Sigmoid colon (tissue), 7 donors: Measurements from ENCODE around the gene PHOSPHO2. TPM values are rescaled to one million over a fixed set of nuclear protein-coding genes. Genes with fewer than 3 reads are reported as not detected.
A peak's percentile ranks its signal among the peaks of the same experiment; 100 is the strongest.

Experiments
- DNase-seq: peaks from one replicate; pipeline ENCODE4 v3.0.0-alpha.2; 2019
- H3K27ac ChIP-seq, 4 donors: fragments of 200-600 bp; sonication (generic); one replicate each; pipeline ENCODE4 v1.5.1; 2016 to 2019; ENCODE audit warnings: mild to moderate bottlenecking in 1 of 4
- H3K27me3 ChIP-seq, 3 donors: fragments of 200-600 bp; sonication (generic); one replicate each; pipeline ENCODE4 v1.5.1; 2019; ENCODE audit warnings: mild to moderate bottlenecking in 1 of 3
- H3K36me3 ChIP-seq, 4 donors: fragments of 200-600 bp; sonication (generic); one replicate each; pipeline ENCODE4 v1.5.1; 2016 to 2019
- H3K4me1 ChIP-seq, 4 donors: fragments of 200-600 bp; sonication (generic); one replicate each; pipeline ENCODE4 v1.5.1; 2017 to 2019
- H3K4me3 ChIP-seq, 4 donors: fragments of 200-600 bp; sonication (generic); one replicate each; pipeline ENCODE4 v1.5.1; 2017 to 2019; ENCODE audit warnings: mild to moderate bottlenecking in 2 of 4, moderate library complexity in 1 of 4
- H3K9me3 ChIP-seq, 4 donors: fragments of 200-600 bp in 3 of 4; sonication (generic) in 3 of 4; one replicate each; pipeline versions ENCODE4 v1.5.1 to v1.6.1; 2013 to 2019
- EP300 ChIP-seq, 4 donors: sonication (generic); formaldehyde crosslinking; IDR thresholded peaks; one replicate each; pipeline ENCODE4 v1.6.1; 2017; ENCODE audit warnings: antibody characterized with exemption in 4 of 4
- POLR2A ChIP-seq, 2 donors: fragments of 450-650 bp; IDR thresholded peaks; one replicate each; pipeline ENCODE4 v1.6.1; 2016; ENCODE audit warnings: antibody characterized with exemption in 2 of 2, mild to moderate bottlenecking in 2 of 2, moderate library complexity in 2 of 2
- POLR2AphosphoS5 ChIP-seq, 4 donors: sonication (generic); formaldehyde crosslinking; IDR thresholded peaks; one replicate each; pipeline ENCODE4 v1.6.1; 2017; ENCODE audit warnings: antibody characterized with exemption in 4 of 4
- WGBS, 2 donors: extraction: QIAGEN DNeasy Blood & Tissue Kit; methylation state at CpG; one replicate each; pipeline ENCODE4 v1.1.7; 2013; 5-methylcytosine and 5-hydroxymethylcytosine counted together
- intact Hi-C: fragments of 100-400 bp; cut with DNase I; formaldehyde crosslinking; loops from one replicate; pipeline ENCODE4 v1.15.1; 2023
- polyA plus RNA-seq, 3 donors: library from polyadenylated mRNA; stranded (reverse); fragments of 200-250 nt; gene quantifications; one replicate each; pipeline ENCODE4 v1.2.3, GENCODE V29; 2013
- total RNA-seq, 4 donors: library from RNA; depleted of rRNA; stranded (reverse); fragments of >200 nt; gene quantifications; one replicate each; pipeline ENCODE4 v1.1.0, GENCODE V29; 2016
- TF ChIP-seq, protein P1 (sequence below), 4 experiments: fragments of 450-650 bp in 3 of 4; fragments of 200-600 bp in 1 of 4; IDR thresholded peaks; one replicate each; pipeline ENCODE4 v1.5.1; 2016 to 2019; ENCODE audit warnings: antibody characterized with exemption in 4 of 4, mild to moderate bottlenecking in 3 of 4, moderate library complexity in 2 of 4
- donor health status: healthy with polysubstance abuse.
- donor health status: Bipolar disorder and iron deficiency.
- donor health status: healthy.

The PHOSPHO2 gene
- total and polyA plus RNA-seq, 7 donors = 3.8 to 19.9 (median 9.4) TPM

DNA sequence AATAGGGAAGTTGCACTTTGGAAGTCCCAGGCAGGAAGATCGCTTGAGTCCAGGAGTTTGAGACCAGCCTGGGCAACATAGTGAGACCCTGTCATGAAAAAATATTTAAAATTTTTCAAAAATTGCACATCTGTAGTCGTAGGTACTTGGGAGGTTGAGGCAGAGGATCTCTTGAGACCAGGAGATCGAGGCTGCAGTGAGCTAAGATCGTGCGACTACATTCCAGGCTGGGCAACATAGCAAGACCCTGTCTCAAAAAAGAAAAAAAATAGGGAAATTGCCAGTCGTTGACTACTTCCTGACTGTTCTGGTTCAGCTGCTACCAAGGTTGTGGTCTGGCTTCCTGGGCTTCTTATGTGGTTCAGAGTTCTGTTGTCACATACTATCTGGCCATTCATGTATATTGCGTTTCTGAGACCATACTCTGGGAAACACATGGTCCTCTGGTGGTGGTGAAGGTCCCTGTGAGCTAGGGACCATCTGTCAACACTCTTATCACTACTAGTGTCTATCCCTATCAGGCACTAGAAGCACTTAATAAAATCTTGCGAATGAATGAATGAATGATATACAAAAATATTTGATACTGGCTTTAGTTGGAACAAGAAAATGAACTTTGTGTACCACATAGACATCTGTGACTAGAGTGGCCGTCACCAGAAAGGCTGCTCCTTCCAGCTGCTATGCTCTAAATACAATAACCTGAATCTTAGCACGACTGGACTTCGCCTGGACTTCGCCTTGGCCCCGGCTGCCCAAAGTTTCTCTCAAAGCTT lies 38.5 kb downstream of the PHOSPHO2 start:
- Histone ChIP-seq H3K36me3 (no peaks in the 10 kb centered on the region), H3K9me3 (no peaks in the 10 kb centered on the region), H3K27ac (peak overlapping the region; percentile 77 to 86 (median 80)), H3K4me3 (peak overlapping the region; percentile 48 to 75 (median 72)), H3K4me1 (peaks cover 0 to 35% (median 22%) of the 10 kb centered on the region in 4 donors), H3K27me3 (no peaks in the 10 kb centered on the region)
- intact Hi-C loops = loop anchor here (5.0 kb wide), 1 partner anchor 35 kb away; no protein-coding TSS in a partner anchor
- DNase-seq = no peak
- 50 to 52% methylated on average over 13 of the region's 13 CpGs for WGBS, 2 donors
- TF ChIP-seq POLR2A (IDR thresholded peaks at IDR 0.05) (no peak), POLR2AphosphoS5 (IDR thresholded peaks at IDR 0.05) (no peak), EP300 (IDR thresholded peaks at IDR 0.05) (no peak)
- TF ChIP-seq, protein P1, sequence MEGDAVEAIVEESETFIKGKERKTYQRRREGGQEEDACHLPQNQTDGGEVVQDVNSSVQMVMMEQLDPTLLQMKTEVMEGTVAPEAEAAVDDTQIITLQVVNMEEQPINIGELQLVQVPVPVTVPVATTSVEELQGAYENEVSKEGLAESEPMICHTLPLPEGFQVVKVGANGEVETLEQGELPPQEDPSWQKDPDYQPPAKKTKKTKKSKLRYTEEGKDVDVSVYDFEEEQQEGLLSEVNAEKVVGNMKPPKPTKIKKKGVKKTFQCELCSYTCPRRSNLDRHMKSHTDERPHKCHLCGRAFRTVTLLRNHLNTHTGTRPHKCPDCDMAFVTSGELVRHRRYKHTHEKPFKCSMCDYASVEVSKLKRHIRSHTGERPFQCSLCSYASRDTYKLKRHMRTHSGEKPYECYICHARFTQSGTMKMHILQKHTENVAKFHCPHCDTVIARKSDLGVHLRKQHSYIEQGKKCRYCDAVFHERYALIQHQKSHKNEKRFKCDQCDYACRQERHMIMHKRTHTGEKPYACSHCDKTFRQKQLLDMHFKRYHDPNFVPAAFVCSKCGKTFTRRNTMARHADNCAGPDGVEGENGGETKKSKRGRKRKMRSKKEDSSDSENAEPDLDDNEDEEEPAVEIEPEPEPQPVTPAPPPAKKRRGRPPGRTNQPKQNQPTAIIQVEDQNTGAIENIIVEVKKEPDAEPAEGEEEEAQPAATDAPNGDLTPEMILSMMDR (IDR thresholded peaks at IDR 0.05) = no peak

DNA sequence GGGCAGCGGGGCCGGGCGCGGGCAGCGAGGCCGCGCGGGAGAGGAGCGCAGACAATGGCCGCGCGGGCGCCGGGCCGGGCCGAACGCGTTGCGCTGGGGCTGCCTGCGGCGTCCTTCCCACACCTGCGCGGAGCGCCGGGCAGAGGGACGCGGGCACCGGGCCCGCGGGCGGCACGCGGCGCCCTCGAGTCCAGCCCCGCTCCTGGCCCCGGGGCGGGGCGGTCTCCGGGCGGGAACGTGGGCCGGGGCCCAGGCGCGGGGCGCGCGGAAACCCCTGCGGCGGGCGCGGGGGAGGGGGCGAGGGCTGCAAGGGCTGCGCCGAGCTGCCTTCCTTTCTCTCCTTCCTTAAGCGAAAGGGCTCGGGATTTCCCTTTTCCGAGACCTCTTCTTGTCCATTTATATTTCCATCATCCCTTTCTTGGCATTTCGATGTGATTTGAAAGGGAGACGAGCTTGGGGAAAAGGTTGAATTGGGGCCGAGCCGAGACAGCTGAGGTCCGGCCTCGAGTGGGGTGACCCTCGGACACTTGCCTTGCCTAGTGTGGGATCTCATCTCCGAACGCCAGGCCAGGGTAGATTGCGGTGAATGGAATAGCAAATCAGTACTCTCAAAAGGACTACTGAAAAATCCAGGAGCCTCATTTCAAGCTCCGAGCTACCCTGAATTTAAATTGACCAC lies 40.0 kb downstream of the PHOSPHO2 start:
- WGBS, 2 donors = 1 to 2% methylated on average over 69 of the region's 69 CpGs

GRCh38 chr2:169735623-169736022 lies 41.4 kb downstream of the PHOSPHO2 start:
- whole genome bisulfite sequencing, 2 donors = 84 to 90% methylated on average over 4 of the region's 4 CpGs
- no peak for DNase-seq
- Histone ChIP-seq H3K9me3 (no peaks in the 10 kb centered on the region), H3K27ac (peak overlapping the region in 3 of 4 donors; percentile 79 to 86 (median 82)), H3K36me3 (no peaks in the 10 kb centered on the region), H3K27me3 (no peaks in the 10 kb centered on the region), H3K4me3 (peak overlapping the region in 3 of 4 donors; percentile 70 to 75 (median 74)), H3K4me1 (peaks cover 0 to 54% (median 43%) of the 10 kb centered on the region in 4 donors)
- TF ChIP-seq EP300 (IDR thresholded peaks at IDR 0.05) = no peak
- intact Hi-C loops = loop anchor here (2.0 kb wide), 1 partner anchor 151 kb away; the partner anchor contains the start of gene PPIG

More for the DNA sequence above, 40.0 kb downstream of the PHOSPHO2 start:
- TF ChIP-seq POLR2AphosphoS5 (IDR thresholded peaks at IDR 0.05) (no peak), EP300 (IDR thresholded peaks at IDR 0.05) (no peak), POLR2A (IDR thresholded peaks at IDR 0.05) (no peak)
- TF ChIP-seq, protein P1 (IDR thresholded peaks at IDR 0.05) = no peak
- Histone ChIP-seq H3K9me3 (no peaks in the 10 kb centered on the region), H3K36me3 (no peaks in the 10 kb centered on the region), H3K4me3 (peak overlapping the region; percentile 48 to 75 (median 72)), H3K27me3 (no peaks in the 10 kb centered on the region), H3K27ac (peak overlapping the region; percentile 77 to 86 (median 80)), H3K4me1 (peaks cover 0 to 47% (median 33%) of the 10 kb centered on the region in 4 donors)
- no peak for DNase-seq
- intact Hi-C loops = loop anchor here (2.0 to 5.0 kb wide), 2 partner anchors 37 to 150 kb away; partner anchors contain the start of gene PPIG

- H3K9me3 ChIP-seq = no peaks in the 10 kb centered on the region
- peaks cover 0 to 4% (median 0%) of the 10 kb centered on the region in 4 donors for H3K36me3 ChIP-seq
- peaks cover 0 to 61% (median 50%) of the 10 kb centered on the region in 4 donors for H3K4me1 ChIP-seq
- WGBS, 2 donors = 83 to 86% methylated on average over 5 of the region's 5 CpGs
- DNase-seq = no peak
- H3K27me3 ChIP-seq = no peaks in the 10 kb centered on the region
- no peak for TF ChIP-seq POLR2A (IDR thresholded peaks at IDR 0.05)
- TF ChIP-seq EP300 (IDR thresholded peaks at IDR 0.05) = no peak
- TF ChIP-seq POLR2AphosphoS5 (IDR thresholded peaks at IDR 0.05) = peak in 2 of 4 donors; percentile 8 to 26
- TF ChIP-seq, protein P1 (IDR thresholded peaks at IDR 0.05) = no peak
- intact Hi-C loops = no loop called here
- H3K4me3 ChIP-seq = peak overlapping the region; percentile 4 to 75 (median 72)
- H3K27ac ChIP-seq = peak overlapping the region in 3 of 4 donors; percentile 79 to 86 (median 82)
These were observed 42.6 kb downstream of the PHOSPHO2 start for GRCh38 chr2:169736902-169737301.
